ENCODE data around the gene RHCE. TPM values are rescaled to one million over a fixed set of nuclear protein-coding genes. Genes with fewer than 3 reads are reported as not detected.
"Not testable (repeated sequence)": the region's sequence is repeated elsewhere in the genome, so short reads cannot be mapped to it uniquely, and the experiment has no call there.

RHCE gene
- total RNA-seq (0.44 TPM), polyA plus RNA-seq (ENCODE audit: insufficient read depth in 1 of 8, insufficient read length in 8 of 8, low replicate concordance in 1 of 8) (1 to 10 TPM in 7 of 8 donors, under 1 TPM in 1; 0.83 to 2.4 (median 1.4) TPM)
- long read RNA-seq, donor 1: 0 reads
- long read RNA-seq, donor 2: 0 reads
- long read RNA-seq, donor 3, partial matches to known transcripts: 0 of 2 reads
- long read RNA-seq, donor 3, other reads (novel, unspliced or antisense): 0 of 2 reads
- long read RNA-seq, donor 4: 0 reads
- long read RNA-seq, donor 5, partial matches to known transcripts: 0 of 1 reads
- long read RNA-seq, donor 5, other reads (novel, unspliced or antisense): 0 of 1 reads
- long read RNA-seq, donor 6: 0 reads
- long read RNA-seq, donor 7: 0 reads
- long read RNA-seq, donor 8: 0 reads
- long read RNA-seq, donor 9, partial matches to known transcripts: 0 of 1 reads
- long read RNA-seq, donor 9, other reads (novel, unspliced or antisense): 0 of 1 reads
- long read RNA-seq, donor 10: 0 reads
- long read RNA-seq, donor 11: 0 reads

GRCh38 chr1:25420715-25421114 is at the start of gene RHCE:
RHCE (minus strand) TSS chr1:25420825; CDS start chr1:25420786, 39 bp downstream.
- not testable (repeated sequence) for H3K36me3 ChIP-seq (ENCODE audit: control insufficient read depth, insufficient read depth, low read length); H3K27me3 ChIP-seq (ENCODE audit: control insufficient read depth, insufficient read depth, low read length); H3K4me3 ChIP-seq (ENCODE audit: low read length); H3K27ac ChIP-seq (ENCODE audit: low read length); DNase-seq; H3K9me3 ChIP-seq (replicated peaks; ENCODE audit: control insufficient read depth, low read depth, low read length); H3K4me1 ChIP-seq (ENCODE audit: control insufficient read depth, insufficient read depth, low read length)
- no CpG with 5 or more reads among the region's 9 CpGs for WGBS (ENCODE audit: insufficient coverage)

- Histone ChIP-seq H3K27ac (ENCODE audit: low read length) (no peak overlapping the region), H3K4me3 (ENCODE audit: low read length) (no peak overlapping the region), H3K27me3 (ENCODE audit: control insufficient read depth, insufficient read depth, low read length) (no peaks in the 10 kb centered on the region), H3K36me3 (ENCODE audit: control insufficient read depth, insufficient read depth, low read length) (peaks cover 7% of the 10 kb centered on the region), H3K4me1 (ENCODE audit: control insufficient read depth, insufficient read depth, low read length) (peaks cover 3% of the 10 kb centered on the region), H3K9me3 (replicated peaks; ENCODE audit: control insufficient read depth, low read depth, low read length) (no peaks in the 10 kb centered on the region)
- 83% methylated on average over 1 of the region's 2 CpGs for WGBS (ENCODE audit: insufficient coverage)
- DNase-seq: no peak
These were observed 48.6 kb upstream of the RHCE start for GRCh38 chr1:25469177-25469576.

- no peaks in the 10 kb centered on the region for H3K9me3 ChIP-seq (replicated peaks; ENCODE audit: control insufficient read depth, low read depth, low read length)
- H3K4me1 ChIP-seq (ENCODE audit: control insufficient read depth, insufficient read depth, low read length): peaks cover 3% of the 10 kb centered on the region
- H3K36me3 ChIP-seq (ENCODE audit: control insufficient read depth, insufficient read depth, low read length): peaks cover 7% of the 10 kb centered on the region
- H3K27me3 ChIP-seq (ENCODE audit: control insufficient read depth, insufficient read depth, low read length): no peaks in the 10 kb centered on the region
- DNase-seq: peak; percentile 29
- H3K27ac ChIP-seq (ENCODE audit: low read length): no peak overlapping the region
- H3K4me3 ChIP-seq (ENCODE audit: low read length): no peak overlapping the region
These were observed 47.4 kb upstream of the RHCE start for GRCh38 chr1:25468033-25468432.

- WGBS (ENCODE audit: insufficient coverage): no CpG with 5 or more reads among the region's 1 CpG
- Histone ChIP-seq H3K36me3 (ENCODE audit: control insufficient read depth, insufficient read depth, low read length) (peaks cover 7% of the 10 kb centered on the region), H3K27ac (ENCODE audit: low read length) (no peak overlapping the region), H3K9me3 (replicated peaks; ENCODE audit: control insufficient read depth, low read depth, low read length) (no peaks in the 10 kb centered on the region), H3K4me1 (ENCODE audit: control insufficient read depth, insufficient read depth, low read length) (peaks cover 3% of the 10 kb centered on the region), H3K4me3 (ENCODE audit: low read length) (no peak overlapping the region), H3K27me3 (ENCODE audit: control insufficient read depth, insufficient read depth, low read length) (no peaks in the 10 kb centered on the region)
- no peak for DNase-seq
These were observed 47.0 kb upstream of the RHCE start for GRCh38 chr1:25467616-25468015.

- no peak for DNase-seq
- peaks cover 9% of the 10 kb centered on the region for H3K36me3 ChIP-seq (ENCODE audit: control insufficient read depth, insufficient read depth, low read length)
- H3K4me3 ChIP-seq (ENCODE audit: low read length): no peak overlapping the region
- H3K27me3 ChIP-seq (ENCODE audit: control insufficient read depth, insufficient read depth, low read length): no peaks in the 10 kb centered on the region
- no peak overlapping the region for H3K27ac ChIP-seq (ENCODE audit: low read length)
- H3K9me3 ChIP-seq (replicated peaks; ENCODE audit: control insufficient read depth, low read depth, low read length): no peaks in the 10 kb centered on the region
- peaks cover 3% of the 10 kb centered on the region for H3K4me1 ChIP-seq (ENCODE audit: control insufficient read depth, insufficient read depth, low read length)
- no CpG with 5 or more reads among the region's 4 CpGs for WGBS (ENCODE audit: insufficient coverage)
These were observed 46.6 kb upstream of the RHCE start for GRCh38 chr1:25467193-25467592.

- Histone ChIP-seq H3K36me3 (ENCODE audit: control insufficient read depth, insufficient read depth, low read length) (peaks cover 20% of the 10 kb centered on the region), H3K27ac (ENCODE audit: low read length) (no peak overlapping the region), H3K27me3 (ENCODE audit: control insufficient read depth, insufficient read depth, low read length) (no peaks in the 10 kb centered on the region), H3K4me1 (ENCODE audit: control insufficient read depth, insufficient read depth, low read length) (no peaks in the 10 kb centered on the region), H3K9me3 (replicated peaks; ENCODE audit: control insufficient read depth, low read depth, low read length) (no peaks in the 10 kb centered on the region), H3K4me3 (ENCODE audit: low read length) (no peak overlapping the region)
- DNase-seq: peak; percentile 44
- WGBS (ENCODE audit: insufficient coverage): no CpG with 5 or more reads among the region's 5 CpGs
These were observed 42.1 kb upstream of the RHCE start for GRCh38 chr1:25462732-25463131.

GRCh38 chr1:25461849-25462248 is 41.2 kb upstream of the RHCE start:
- no peak overlapping the region for H3K27ac ChIP-seq (ENCODE audit: low read length)
- H3K36me3 ChIP-seq (ENCODE audit: control insufficient read depth, insufficient read depth, low read length): peaks cover 24% of the 10 kb centered on the region
- no peak for DNase-seq
- no peaks in the 10 kb centered on the region for H3K9me3 ChIP-seq (replicated peaks; ENCODE audit: control insufficient read depth, low read depth, low read length)
- H3K4me3 ChIP-seq (ENCODE audit: low read length): no peak overlapping the region
- WGBS (ENCODE audit: insufficient coverage): no CpG with 5 or more reads among the region's 2 CpGs
- no peaks in the 10 kb centered on the region for H3K4me1 ChIP-seq (ENCODE audit: control insufficient read depth, insufficient read depth, low read length)
- no peaks in the 10 kb centered on the region for H3K27me3 ChIP-seq (ENCODE audit: control insufficient read depth, insufficient read depth, low read length)

- peaks cover 26% of the 10 kb centered on the region for H3K36me3 ChIP-seq (ENCODE audit: control insufficient read depth, insufficient read depth, low read length)
- H3K4me3 ChIP-seq (ENCODE audit: low read length); H3K27me3 ChIP-seq (ENCODE audit: control insufficient read depth, insufficient read depth, low read length); H3K27ac ChIP-seq (ENCODE audit: low read length); H3K4me1 ChIP-seq (ENCODE audit: control insufficient read depth, insufficient read depth, low read length); H3K9me3 ChIP-seq (replicated peaks; ENCODE audit: control insufficient read depth, low read depth, low read length); DNase-seq: not testable (repeated sequence)
- no CpG with 5 or more reads among the region's 4 CpGs for WGBS (ENCODE audit: insufficient coverage)
These were observed 40.2 kb upstream of the RHCE start for GRCh38 chr1:25460816-25461215.

- Histone ChIP-seq H3K4me3 (ENCODE audit: low read length) (no peak overlapping the region), H3K9me3 (replicated peaks; ENCODE audit: control insufficient read depth, low read depth, low read length) (no peaks in the 10 kb centered on the region), H3K4me1 (ENCODE audit: control insufficient read depth, insufficient read depth, low read length) (no peaks in the 10 kb centered on the region), H3K36me3 (ENCODE audit: control insufficient read depth, insufficient read depth, low read length) (peaks cover 26% of the 10 kb centered on the region), H3K27me3 (ENCODE audit: control insufficient read depth, insufficient read depth, low read length) (no peaks in the 10 kb centered on the region), H3K27ac (ENCODE audit: low read length) (no peak overlapping the region)
- WGBS (ENCODE audit: insufficient coverage): 100% methylated on average over 1 of the region's 3 CpGs
- no peak for DNase-seq
These were observed 39.4 kb upstream of the RHCE start for GRCh38 chr1:25460020-25460419.

- H3K9me3 ChIP-seq (replicated peaks; ENCODE audit: control insufficient read depth, low read depth, low read length): no peaks in the 10 kb centered on the region
- H3K27ac ChIP-seq (ENCODE audit: low read length): no peak overlapping the region
- H3K27me3 ChIP-seq (ENCODE audit: control insufficient read depth, insufficient read depth, low read length): no peaks in the 10 kb centered on the region
- DNase-seq: peak; percentile 43
- H3K4me3 ChIP-seq (ENCODE audit: low read length): no peak overlapping the region
- no peaks in the 10 kb centered on the region for H3K4me1 ChIP-seq (ENCODE audit: control insufficient read depth, insufficient read depth, low read length)
- no CpG with 5 or more reads among the region's 7 CpGs for WGBS (ENCODE audit: insufficient coverage)
- peaks cover 21% of the 10 kb centered on the region for H3K36me3 ChIP-seq (ENCODE audit: control insufficient read depth, insufficient read depth, low read length)
These were observed 38.1 kb upstream of the RHCE start for GRCh38 chr1:25458541-25459298.
